SK-N-SH treated with all-trans-retinoic acid at 6 μM for 48 hours (cell line): ENCODE results near the gene HDDC2.

Source experiments
- ATAC-seq: fragments of 200-7000 bp; cut with Tn5 transposase; 3 replicates; pipeline ENCODE4 v1.9.1; 2020; ENCODE audit warnings: mild to moderate bottlenecking, moderate library complexity
- ARNTL ChIP-seq: fragments of 450-650 bp; formaldehyde crosslinking; IDR thresholded peaks from 2 replicates; pipeline ENCODE4 v1.5.0; 2020; ENCODE audit warnings: low read depth, mild to moderate bottlenecking, moderate library complexity, borderline replicate concordance
- BACH2 ChIP-seq: fragments of 250-450 bp; sonication (Bioruptor Pico); IDR thresholded peaks from 2 replicates; pipeline ENCODE4 v1.9.0; 2021; ENCODE audit warnings: mild to moderate bottlenecking, borderline replicate concordance
- CSDC2 ChIP-seq: fragments of 250-450 bp; sonication (Bioruptor Pico); IDR thresholded peaks from 2 replicates; pipeline ENCODE4 v1.5.0; 2020; ENCODE audit warnings: mild to moderate bottlenecking, moderate library complexity
- ESRRG ChIP-seq: fragments of 250-450 bp; sonication (Bioruptor Pico); IDR thresholded peaks from 2 replicates; pipeline ENCODE4 v1.6.1; 2021; ENCODE audit warnings: mild to moderate bottlenecking
- GLIS3 ChIP-seq: fragments of 250-450 bp; sonication (Bioruptor Pico); IDR thresholded peaks from 2 replicates; pipeline ENCODE4 v1.5.0; 2020; ENCODE audit warnings: mild to moderate bottlenecking, moderate library complexity
- OSR1 ChIP-seq: fragments of 250-450 bp; sonication (Bioruptor Pico); IDR thresholded peaks from 2 replicates; pipeline ENCODE4 v1.8.0; 2022; ENCODE audit warnings: moderate library complexity, mild to moderate bottlenecking, inconsistent platforms
- PPARA ChIP-seq: fragments of 250-450 bp; sonication (Bioruptor Pico); IDR thresholded peaks from 2 replicates; pipeline ENCODE4 v1.5.0; 2020; ENCODE audit warnings: mild to moderate bottlenecking, borderline replicate concordance
- RARB ChIP-seq: fragments of 250-450 bp; sonication (Bioruptor Pico); IDR thresholded peaks from 2 replicates; pipeline ENCODE4 v1.8.0; 2021; ENCODE audit warnings: mild to moderate bottlenecking, moderate library complexity
- TCF4 ChIP-seq: fragments of 250-450 bp; sonication (Bioruptor Pico); IDR thresholded peaks from 2 replicates; pipeline ENCODE4 v1.8.0; 2021; ENCODE audit warnings: mild to moderate bottlenecking, moderate library complexity, borderline replicate concordance
- TOX ChIP-seq: fragments of 250-450 bp; sonication (Bioruptor Pico); IDR thresholded peaks from 2 replicates; pipeline ENCODE4 v1.8.0; 2021; ENCODE audit warnings: mild to moderate bottlenecking, moderate library complexity, borderline replicate concordance
- ZC3H10 ChIP-seq: fragments of 250-450 bp; sonication (Bioruptor Pico); IDR thresholded peaks from 2 replicates; pipeline ENCODE4 v1.5.1; 2021; ENCODE audit warnings: mild to moderate bottlenecking, moderate library complexity
- ZFP3 ChIP-seq: fragments of 250-450 bp; sonication (Bioruptor Pico); IDR thresholded peaks from 2 replicates; pipeline ENCODE4 v1.5.0; 2020; ENCODE audit warnings: mild to moderate bottlenecking, moderate library complexity
- ZFP30 ChIP-seq: fragments of 450-650 bp; formaldehyde crosslinking; IDR thresholded peaks from 2 replicates; pipeline ENCODE4 v1.5.0; 2022; ENCODE audit warnings: mild to moderate bottlenecking, moderate library complexity
- ZNF565 ChIP-seq: fragments of 450-650 bp; formaldehyde crosslinking; conservative IDR thresholded peaks from 2 replicates; pipeline ENCODE4 v1.5.0; 2020; ENCODE audit warnings: low read depth, mild to moderate bottlenecking, moderate library complexity
- ZNF70 ChIP-seq: fragments of 450-650 bp; formaldehyde crosslinking; IDR thresholded peaks from 2 replicates; pipeline ENCODE4 v1.5.0; 2020; ENCODE audit warnings: mild to moderate bottlenecking, moderate library complexity
- TF ChIP-seq, protein P1 (sequence below): fragments of 250-450 bp; sonication (Bioruptor Pico); IDR thresholded peaks from 2 replicates; pipeline ENCODE4 v1.8.0; 2020; ENCODE audit warnings: mild to moderate bottlenecking, moderate library complexity, borderline replicate concordance
- TF ChIP-seq, protein P2 (sequence below): fragments of 250-450 bp; sonication (Bioruptor Pico); IDR thresholded peaks from 2 replicates; pipeline ENCODE4 v1.5.1; 2021; ENCODE audit warnings: mild to moderate bottlenecking, moderate library complexity
- TF ChIP-seq, protein P3 (sequence below): fragments of 250-450 bp; sonication (Bioruptor Pico); IDR thresholded peaks from 2 replicates; pipeline ENCODE4 v1.5.1; 2020; ENCODE audit warnings: low read depth, mild to moderate bottlenecking, moderate library complexity
- TF ChIP-seq, protein P4 (sequence below): fragments of 250-450 bp; sonication (Bioruptor Pico); IDR thresholded peaks from 2 replicates; pipeline ENCODE4 v1.5.0; 2020; ENCODE audit warnings: mild to moderate bottlenecking, moderate library complexity

The HDDC2 gene

GRCh38 chr6:125310994-125311649 is 9.4 kb upstream of the HDDC2 start (continued):
- TF ChIP-seq, protein P1, sequence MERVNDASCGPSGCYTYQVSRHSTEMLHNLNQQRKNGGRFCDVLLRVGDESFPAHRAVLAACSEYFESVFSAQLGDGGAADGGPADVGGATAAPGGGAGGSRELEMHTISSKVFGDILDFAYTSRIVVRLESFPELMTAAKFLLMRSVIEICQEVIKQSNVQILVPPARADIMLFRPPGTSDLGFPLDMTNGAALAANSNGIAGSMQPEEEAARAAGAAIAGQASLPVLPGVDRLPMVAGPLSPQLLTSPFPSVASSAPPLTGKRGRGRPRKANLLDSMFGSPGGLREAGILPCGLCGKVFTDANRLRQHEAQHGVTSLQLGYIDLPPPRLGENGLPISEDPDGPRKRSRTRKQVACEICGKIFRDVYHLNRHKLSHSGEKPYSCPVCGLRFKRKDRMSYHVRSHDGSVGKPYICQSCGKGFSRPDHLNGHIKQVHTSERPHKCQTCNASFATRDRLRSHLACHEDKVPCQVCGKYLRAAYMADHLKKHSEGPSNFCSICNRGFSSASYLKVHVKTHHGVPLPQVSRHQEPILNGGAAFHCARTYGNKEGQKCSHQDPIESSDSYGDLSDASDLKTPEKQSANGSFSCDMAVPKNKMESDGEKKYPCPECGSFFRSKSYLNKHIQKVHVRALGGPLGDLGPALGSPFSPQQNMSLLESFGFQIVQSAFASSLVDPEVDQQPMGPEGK (CRISPR knock-in tag) = no peak
- TF ChIP-seq ZC3H10 = no peak
- TF ChIP-seq, protein P2, sequence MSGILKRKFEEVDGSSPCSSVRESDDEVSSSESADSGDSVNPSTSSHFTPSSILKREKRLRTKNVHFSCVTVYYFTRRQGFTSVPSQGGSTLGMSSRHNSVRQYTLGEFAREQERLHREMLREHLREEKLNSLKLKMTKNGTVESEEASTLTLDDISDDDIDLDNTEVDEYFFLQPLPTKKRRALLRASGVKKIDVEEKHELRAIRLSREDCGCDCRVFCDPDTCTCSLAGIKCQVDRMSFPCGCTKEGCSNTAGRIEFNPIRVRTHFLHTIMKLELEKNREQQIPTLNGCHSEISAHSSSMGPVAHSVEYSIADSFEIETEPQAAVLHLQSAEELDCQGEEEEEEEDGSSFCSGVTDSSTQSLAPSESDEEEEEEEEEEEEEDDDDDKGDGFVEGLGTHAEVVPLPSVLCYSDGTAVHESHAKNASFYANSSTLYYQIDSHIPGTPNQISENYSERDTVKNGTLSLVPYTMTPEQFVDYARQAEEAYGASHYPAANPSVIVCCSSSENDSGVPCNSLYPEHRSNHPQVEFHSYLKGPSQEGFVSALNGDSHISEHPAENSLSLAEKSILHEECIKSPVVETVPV = no peak
- TF ChIP-seq PPARA (CRISPR knock-in tag) = no peak
- TF ChIP-seq ZNF70 (CRISPR knock-in tag) = no peak
- TF ChIP-seq ARNTL (CRISPR knock-in tag) = no peak
- no peak for TF ChIP-seq OSR1 (CRISPR knock-in tag)
- no peak for TF ChIP-seq ZFP30
- TF ChIP-seq, all 23 proteins: peak for 0

- no peak for TF ChIP-seq RARB (CRISPR knock-in tag)
- TF ChIP-seq CSDC2 (CRISPR knock-in tag) = no peak
- no peak for TF ChIP-seq GLIS3 (CRISPR knock-in tag)
- no peak for TF ChIP-seq ESRRG (CRISPR knock-in tag)
- TF ChIP-seq, protein P3, sequence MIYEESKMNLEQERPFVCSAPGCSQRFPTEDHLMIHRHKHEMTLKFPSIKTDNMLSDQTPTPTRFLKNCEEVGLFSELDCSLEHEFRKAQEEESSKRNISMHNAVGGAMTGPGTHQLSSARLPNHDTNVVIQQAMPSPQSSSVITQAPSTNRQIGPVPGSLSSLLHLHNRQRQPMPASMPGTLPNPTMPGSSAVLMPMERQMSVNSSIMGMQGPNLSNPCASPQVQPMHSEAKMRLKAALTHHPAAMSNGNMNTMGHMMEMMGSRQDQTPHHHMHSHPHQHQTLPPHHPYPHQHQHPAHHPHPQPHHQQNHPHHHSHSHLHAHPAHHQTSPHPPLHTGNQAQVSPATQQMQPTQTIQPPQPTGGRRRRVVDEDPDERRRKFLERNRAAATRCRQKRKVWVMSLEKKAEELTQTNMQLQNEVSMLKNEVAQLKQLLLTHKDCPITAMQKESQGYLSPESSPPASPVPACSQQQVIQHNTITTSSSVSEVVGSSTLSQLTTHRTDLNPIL (CRISPR knock-in tag) = no peak
Measured at GRCh38 chr6:125307964-125308615, 6.3 kb upstream of the HDDC2 start.

DNA sequence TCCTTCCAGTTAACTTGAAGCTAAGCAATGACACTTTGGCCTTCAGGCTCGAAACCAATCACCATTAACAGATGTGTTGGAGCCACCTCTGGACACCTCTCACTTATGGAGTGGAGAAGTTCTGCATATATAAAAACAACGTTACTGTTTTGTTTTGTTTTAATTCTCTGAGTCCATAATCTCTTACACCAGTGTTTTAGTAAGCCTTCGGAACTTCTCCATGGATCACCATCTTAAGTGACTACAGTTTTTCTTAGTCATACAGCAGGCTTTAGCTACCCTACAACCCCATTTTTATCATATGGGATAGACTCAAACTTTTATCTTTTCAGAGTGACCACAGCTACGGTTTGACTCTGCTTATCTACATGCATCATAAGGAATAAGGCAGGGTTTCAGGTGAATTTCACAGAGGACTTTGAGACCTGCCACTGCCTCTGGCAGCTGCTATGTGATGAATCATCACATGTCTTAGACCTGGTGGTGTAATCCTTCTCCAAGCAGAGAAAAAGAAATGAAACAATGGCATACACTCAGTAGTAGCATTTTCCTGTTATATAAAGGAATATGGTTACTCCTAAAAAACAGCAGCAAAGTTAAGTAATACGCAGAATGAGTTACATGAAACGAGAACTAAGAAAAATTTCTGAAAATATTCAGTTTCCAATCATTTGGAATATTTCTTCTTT is 5.5 kb upstream of the HDDC2 start:
- no peak for ATAC-seq
- no peak for TF ChIP-seq RARB (CRISPR knock-in tag)
- no peak for TF ChIP-seq TOX
- no peak for TF ChIP-seq ESRRG (CRISPR knock-in tag)
- TF ChIP-seq, protein P2 = no peak
- no peak for TF ChIP-seq PPARA (CRISPR knock-in tag)
- no peak for TF ChIP-seq TCF4 (CRISPR knock-in tag)
- no peak for TF ChIP-seq ZNF70 (CRISPR knock-in tag)
- TF ChIP-seq ZFP30 = no peak
- TF ChIP-seq, protein P1 (CRISPR knock-in tag) = no peak
- TF ChIP-seq, protein P4, sequence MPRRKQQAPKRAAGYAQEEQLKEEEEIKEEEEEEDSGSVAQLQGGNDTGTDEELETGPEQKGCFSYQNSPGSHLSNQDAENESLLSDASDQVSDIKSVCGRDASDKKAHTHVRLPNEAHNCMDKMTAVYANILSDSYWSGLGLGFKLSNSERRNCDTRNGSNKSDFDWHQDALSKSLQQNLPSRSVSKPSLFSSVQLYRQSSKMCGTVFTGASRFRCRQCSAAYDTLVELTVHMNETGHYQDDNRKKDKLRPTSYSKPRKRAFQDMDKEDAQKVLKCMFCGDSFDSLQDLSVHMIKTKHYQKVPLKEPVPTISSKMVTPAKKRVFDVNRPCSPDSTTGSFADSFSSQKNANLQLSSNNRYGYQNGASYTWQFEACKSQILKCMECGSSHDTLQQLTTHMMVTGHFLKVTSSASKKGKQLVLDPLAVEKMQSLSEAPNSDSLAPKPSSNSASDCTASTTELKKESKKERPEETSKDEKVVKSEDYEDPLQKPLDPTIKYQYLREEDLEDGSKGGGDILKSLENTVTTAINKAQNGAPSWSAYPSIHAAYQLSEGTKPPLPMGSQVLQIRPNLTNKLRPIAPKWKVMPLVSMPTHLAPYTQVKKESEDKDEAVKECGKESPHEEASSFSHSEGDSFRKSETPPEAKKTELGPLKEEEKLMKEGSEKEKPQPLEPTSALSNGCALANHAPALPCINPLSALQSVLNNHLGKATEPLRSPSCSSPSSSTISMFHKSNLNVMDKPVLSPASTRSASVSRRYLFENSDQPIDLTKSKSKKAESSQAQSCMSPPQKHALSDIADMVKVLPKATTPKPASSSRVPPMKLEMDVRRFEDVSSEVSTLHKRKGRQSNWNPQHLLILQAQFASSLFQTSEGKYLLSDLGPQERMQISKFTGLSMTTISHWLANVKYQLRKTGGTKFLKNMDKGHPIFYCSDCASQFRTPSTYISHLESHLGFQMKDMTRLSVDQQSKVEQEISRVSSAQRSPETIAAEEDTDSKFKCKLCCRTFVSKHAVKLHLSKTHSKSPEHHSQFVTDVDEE (CRISPR knock-in tag) = no peak
- TF ChIP-seq, protein P3 (CRISPR knock-in tag) = no peak
- no peak for TF ChIP-seq ZC3H10
- no peak for TF ChIP-seq BACH2 (CRISPR knock-in tag)
- TF ChIP-seq ZNF565 (CRISPR knock-in tag) = no peak
- TF ChIP-seq ZFP3 = no peak
- TF ChIP-seq GLIS3 (CRISPR knock-in tag) = no peak

More at GRCh38 chr6:125307964-125308615, 6.3 kb upstream of the HDDC2 start:
- ATAC-seq = no peak
